Coronary artery (tissue), 2 donors: Measurements from ENCODE around the gene LUC7L.

Source experiments
- DNase-seq: peaks from one replicate; pipeline ENCODE4 v3.0.0-alpha.2; 2017; ENCODE audit warnings: low spot score
- H3K27ac ChIP-seq, 2 donors: fragments of 200-600 bp; sonication (generic); one replicate each; pipeline ENCODE4 v1.5.1; 2016 to 2019
- H3K4me3 ChIP-seq: fragments of 200-600 bp; sonication (generic); 2 replicates; pipeline ENCODE4 v1.5.1; 2016; ENCODE audit warnings: mild to moderate bottlenecking, moderate library complexity
- CTCF ChIP-seq: fragments of 200-600 bp; sonication (generic); IDR thresholded peaks from one replicate; pipeline ENCODE4 v1.5.1; 2019; ENCODE audit warnings: antibody characterized with exemption

Gene LUC7L

GRCh38 chr16:144797-145252, 84.4 kb downstream of the LUC7L start:
- Histone ChIP-seq H3K4me3 (no peak overlapping the region), H3K27ac (no peak overlapping the region)
- no peak for TF ChIP-seq CTCF
- DNase-seq: no peak

GRCh38 chr16:143456-143855, 85.8 kb downstream of the LUC7L start:
- no peak for DNase-seq
- TF ChIP-seq CTCF: no peak
- H3K4me3 ChIP-seq: no peak overlapping the region
- no peak overlapping the region for H3K27ac ChIP-seq

GRCh38 chr16:143047-143446, 86.2 kb downstream of the LUC7L start:
- DNase-seq: no peak
- H3K4me3 ChIP-seq: no peak overlapping the region
- TF ChIP-seq CTCF: no peak
- no peak overlapping the region for H3K27ac ChIP-seq

GRCh38 chr16:142405-142967, 86.8 kb downstream of the LUC7L start:
- DNase-seq: no peak
- no peak for TF ChIP-seq CTCF

GRCh38 chr16:140175-140857, 88.9 kb downstream of the LUC7L start:
- DNase-seq: no peak
- no peak for TF ChIP-seq CTCF
- H3K27ac ChIP-seq: no peak overlapping the region
- no peak overlapping the region for H3K4me3 ChIP-seq

More at GRCh38 chr16:142405-142967, 86.8 kb downstream of the LUC7L start:
- no peak overlapping the region for H3K4me3 ChIP-seq
- H3K27ac ChIP-seq: no peak overlapping the region
